ENCODE data around the gene CHURC1. TPM values are rescaled to one million over a fixed set of nuclear protein-coding genes. Genes with fewer than 3 reads are reported as not detected.

Gene CHURC1
- total and polyA plus RNA-seq, 2 of the 4 experiments (the other 2 are of a cell fraction): 38.0 to 69.5 TPM

GRCh38 chr14:64979336-64980074 is 65.2 kb downstream of the CHURC1 start:
- Histone ChIP-seq H3K36me3 (ENCODE audit: control insufficient read depth, insufficient read depth, low read length) (no peaks in the 10 kb centered on the region), H2AFZ (replicated peaks; ENCODE audit: low read length, poor library complexity) (peak overlapping the region; percentile 61), H2BK15ac (ENCODE audit: low read depth, low read length) (no peak overlapping the region), H3K27ac (ENCODE audit: insufficient read depth, low read length) (no peak overlapping the region), H3K4ac (ENCODE audit: low read depth, low read length) (no peak overlapping the region), H3K79me1 (ENCODE audit: low read depth in 1 of 2, low read length in 2 of 2) (no peaks in the 10 kb centered on the region), H3K23ac (ENCODE audit: low read depth, low read length) (no peak overlapping the region), H3K9me3 (ENCODE audit: control insufficient read depth, insufficient read depth, low read length) (no peaks in the 10 kb centered on the region), H4K20me1 (ENCODE audit: insufficient read depth, low read length) (no peaks in the 10 kb centered on the region), H3K4me2 (ENCODE audit: low read depth, low read length) (no peak overlapping the region), H2AK5ac (ENCODE audit: low read depth, low read length) (no peak overlapping the region), H3K9ac (ENCODE audit: low read depth, low read length) (no peak overlapping the region), H4K8ac (ENCODE audit: low read depth in 2 of 2, low read length in 2 of 2) (no peak overlapping the region), H3K56ac (ENCODE audit: extremely low read depth, insufficient read depth, low read length) (no peak overlapping the region), H3K14ac (replicated peaks; ENCODE audit: low read depth, low read length) (no peak overlapping the region), H2BK120ac (ENCODE audit: low read depth, low read length) (no peak overlapping the region), H4K91ac (ENCODE audit: insufficient read depth, low read depth, low read length) (no peak overlapping the region), H3K9me1 (ENCODE audit: insufficient read depth, low read length) (no peaks in the 10 kb centered on the region), H2AK9ac (replicated peaks; ENCODE audit: low read depth, low read length, poor library complexity) (no peak overlapping the region), H2BK5ac (ENCODE audit: low read depth, low read length, poor library complexity, severe bottlenecking) (no peak overlapping the region), H4K5ac (ENCODE audit: low read depth, low read length) (no peak overlapping the region), H3K18ac (ENCODE audit: low read depth, low read length) (no peak overlapping the region), H3K4me3 (ENCODE audit: insufficient read depth, low read depth, low read length) (no peak overlapping the region), H2BK20ac (ENCODE audit: low read depth, low read length) (no peak overlapping the region), H3K27me3 (ENCODE audit: control insufficient read depth, insufficient read depth, low read length) (peaks cover 16% of the 10 kb centered on the region), H3K4me1 (ENCODE audit: control insufficient read depth, insufficient read depth, low read length) (peaks cover 3% of the 10 kb centered on the region; the same call in 1 of the 2 replicates)
- CTCF ChIA-PET: interaction anchor here (1.0 kb wide), 1 partner anchor 40 kb away, joined by 3 read pairs; no protein-coding TSS in a partner anchor
- WGBS, 2 experiments (ENCODE audit: extremely low coverage in 2 of 2, insufficient read length in 1 of 2): no CpG with 5 or more reads among the region's 5 CpGs
- intact Hi-C loops (cut with micrococcal nuclease): loop anchor here (5.0 kb wide), 1 partner anchor 67 kb away; the partner anchor contains the start of gene CHURC1
- DNase-seq (peak; percentile 77), ATAC-seq (ENCODE audit: low read depth) (peak; percentile 86)
- dilution Hi-C loops (cut with HindIII; ENCODE audit: low sequenced_read_pairs, unreplicated experiment): no loop called here
- BruUV-seq (replicated peaks): no TSS peak
- in situ Hi-C loops (cut with MboI; ENCODE audit: low sequenced_read_pairs): no loop called here
- TF ChIP-seq NFE2L2 (IDR thresholded peaks at IDR 0.05; ENCODE audit: low read depth, low read length) (no peak; the same call in 1 of the 2 replicates), FOS (IDR thresholded peaks at IDR 0.05; ENCODE audit: low read depth, low read length) (peak; percentile 30; the same call in 1 of the 2 replicates)
- POLR2A ChIA-PET (ENCODE audit: unreplicated experiment): no interaction called here
